A673 (cell line): ENCODE measurements around the gene C9orf50.

Experiments used
- CTCF ChIP-seq: fragments of 300-800, 200-600 bp; sonication (generic); conservative IDR thresholded peaks from 2 replicates; pipeline ENCODE4 v1.5.1; 2017; ENCODE audit warnings: low read depth, mild to moderate bottlenecking, antibody characterized with exemption, low read length, moderate library complexity, mixed read lengths
- EZH2 ChIP-seq: fragments of 200-600 bp; sonication (generic); IDR thresholded peaks from 2 replicates; pipeline ENCODE4 v1.6.1; 2017; ENCODE audit warnings: borderline replicate concordance, low read depth, mild to moderate bottlenecking, mixed read lengths, antibody characterized with exemption, low read length; ENCODE audit not compliant: poor library complexity, severe bottlenecking

DNA sequence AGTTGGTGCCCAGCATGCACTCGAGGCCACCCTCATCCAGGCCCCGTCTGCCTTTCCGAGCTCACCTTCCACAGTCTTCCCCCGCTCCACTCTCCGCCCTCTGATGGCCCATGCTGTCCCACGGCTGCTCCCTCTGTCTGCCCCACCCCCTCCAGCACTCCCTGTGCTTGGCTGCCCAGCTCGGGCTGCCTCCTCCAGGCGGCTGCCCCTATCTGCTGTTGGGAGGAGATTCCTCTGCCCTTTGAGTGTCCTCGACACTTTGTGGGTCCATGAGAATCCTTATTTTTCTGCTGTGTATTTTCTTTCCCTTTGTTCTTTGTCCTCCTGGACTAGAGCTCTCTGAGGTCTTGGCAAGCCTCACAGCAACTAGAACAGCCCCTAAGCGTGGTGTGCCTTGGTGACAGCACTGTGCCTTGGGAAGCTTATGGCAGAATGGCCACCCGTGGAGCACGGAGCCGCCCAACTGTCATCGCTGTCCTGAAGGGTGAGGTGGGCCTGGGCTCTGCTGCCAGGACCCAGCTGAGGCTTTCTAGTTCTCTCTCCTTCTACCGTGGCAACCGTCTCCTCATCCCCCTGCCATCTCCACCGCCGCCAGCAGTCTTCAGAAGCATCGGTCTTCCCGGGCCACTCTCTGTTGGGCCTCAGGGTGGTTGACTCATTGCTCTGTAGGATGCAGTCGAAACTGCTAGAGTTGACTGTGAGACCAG lies 10.2 kb upstream of the C9orf50 start:
- TF ChIP-seq CTCF (no peak), EZH2 (no peak)
